NAMALWA (cell line): ENCODE measurements around the gene MTG2.

ENCODE experiments used
- DNase-seq: peaks from one replicate; pipeline ENCODE4 v3.0.0-alpha.2; 2015; ENCODE audit warnings: low spot score

Gene MTG2

DNA sequence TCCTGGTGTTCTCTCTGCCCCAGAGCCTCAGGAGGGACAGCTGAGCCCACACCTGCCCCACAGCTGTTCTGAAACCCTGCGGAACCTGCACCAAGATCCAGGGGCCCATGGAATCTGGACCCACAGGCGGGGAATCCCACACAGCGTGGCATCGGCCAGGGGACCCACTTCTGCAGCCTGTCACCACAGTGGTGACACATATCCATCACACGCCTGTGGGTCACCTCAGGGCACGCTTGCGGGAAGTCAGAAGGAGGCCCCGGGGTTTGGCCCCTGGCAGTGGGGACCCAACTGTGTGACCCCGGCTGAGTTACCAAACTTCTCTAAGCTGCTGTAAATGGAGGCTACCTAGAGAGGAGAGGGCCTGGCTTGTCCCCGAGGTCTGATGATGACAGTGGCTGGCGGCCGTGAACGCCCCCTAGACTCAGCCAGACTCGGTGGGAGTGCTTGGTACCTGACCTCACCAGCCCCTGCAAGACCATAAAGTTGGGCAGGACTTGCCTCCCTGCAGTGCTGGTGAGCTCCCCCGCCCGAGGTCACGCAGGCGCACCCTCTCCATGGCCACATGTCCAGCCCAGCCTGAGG lies 39.5 kb downstream of the MTG2 start:
- DNase-seq: no peak

GRCh38 chr20:62222972-62223371 lies 40.1 kb downstream of the MTG2 start:
- no peak for DNase-seq

DNA sequence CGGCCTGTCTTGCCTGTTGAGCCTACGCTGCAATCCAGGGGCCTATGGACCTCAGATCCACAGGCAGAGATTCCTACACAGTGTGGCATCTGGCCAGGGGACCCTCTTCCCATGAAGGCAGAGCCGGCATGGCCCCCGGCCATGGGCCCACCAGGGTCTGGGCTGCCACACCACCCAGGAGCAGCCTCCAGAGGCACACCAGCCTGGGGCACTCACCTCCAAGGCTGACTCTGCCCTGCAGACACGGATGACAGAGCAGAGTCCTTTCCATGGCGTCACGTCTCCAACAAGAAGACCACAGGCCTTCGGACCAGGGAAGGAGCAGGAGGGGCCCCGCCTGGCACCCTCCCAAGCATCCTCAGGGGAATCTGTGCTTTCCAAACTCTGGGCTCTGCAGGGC lies 40.7 kb downstream of the MTG2 start:
- no peak for DNase-seq

- no peak for DNase-seq
These were observed 41.5 kb downstream of the MTG2 start for GRCh38 chr20:62224113-62224855.

DNA sequence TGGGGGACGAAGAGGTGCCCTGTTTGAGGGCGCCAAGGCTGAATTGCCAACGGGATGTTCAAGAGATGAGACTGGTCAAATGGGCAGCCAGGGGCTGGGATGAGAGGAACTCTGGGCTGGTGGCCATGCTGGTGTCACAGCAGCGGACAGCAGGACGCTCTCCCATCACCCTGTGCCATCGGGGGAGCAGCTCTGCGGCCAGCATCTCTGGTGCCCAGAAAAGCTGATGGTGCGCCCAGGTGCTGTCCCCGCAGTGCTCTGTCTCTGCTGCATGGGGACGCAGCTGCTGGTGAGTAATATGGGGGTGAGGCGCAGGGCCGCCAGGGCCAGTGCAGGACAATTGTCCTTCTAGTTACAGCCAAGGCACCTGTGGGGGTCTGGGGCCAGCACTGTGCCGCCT lies 42.2 kb downstream of the MTG2 start:
- DNase-seq: no peak

DNA sequence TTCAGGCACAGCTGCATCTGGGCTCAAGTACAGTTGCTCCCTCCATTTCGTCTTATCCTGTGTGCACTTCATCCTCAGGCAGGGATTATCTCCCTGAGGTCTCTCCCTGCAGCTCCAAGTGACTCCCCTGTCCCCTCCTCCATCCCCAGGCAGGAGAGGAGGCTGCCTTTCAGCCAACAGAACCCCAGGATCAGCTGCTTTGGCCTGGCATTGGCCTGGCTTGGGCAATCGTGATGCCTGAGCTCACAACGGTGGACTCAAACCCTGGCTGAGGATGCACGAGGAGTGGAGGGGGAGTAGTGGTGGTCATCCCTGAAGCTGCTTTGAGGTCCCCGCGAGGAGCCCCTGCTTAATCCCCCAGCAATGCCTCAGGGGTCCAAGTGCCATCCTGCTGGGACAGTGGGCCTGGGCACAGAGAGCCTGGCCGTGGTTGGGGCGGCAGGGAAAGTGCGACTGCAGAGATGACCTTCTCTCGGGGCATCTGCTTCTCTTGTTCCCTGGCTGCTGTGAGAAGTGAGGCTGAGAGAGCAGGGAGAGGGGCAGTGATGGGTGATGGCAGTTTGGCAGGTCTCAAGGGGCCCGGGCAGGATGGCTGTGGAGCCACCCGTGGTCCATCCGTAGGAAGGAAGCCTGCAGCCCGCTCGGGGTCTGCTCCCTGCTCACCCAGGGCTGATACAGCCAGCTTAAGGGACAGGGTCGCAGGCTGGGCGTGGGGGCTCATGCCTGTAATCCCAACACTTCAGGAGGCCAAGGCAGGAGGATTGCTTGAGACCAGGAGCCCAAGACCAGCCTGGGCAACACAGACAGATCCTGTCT lies 43.2 kb downstream of the MTG2 start:
- no peak for DNase-seq

GRCh38 chr20:62226707-62227590 lies 44.1 kb downstream of the MTG2 start:
- DNase-seq: no peak

GRCh38 chr20:62227591-62227976 lies 44.8 kb downstream of the MTG2 start:
- DNase-seq: no peak

- no peak for DNase-seq
These were observed 45.4 kb downstream of the MTG2 start for GRCh38 chr20:62227977-62228958.

DNA sequence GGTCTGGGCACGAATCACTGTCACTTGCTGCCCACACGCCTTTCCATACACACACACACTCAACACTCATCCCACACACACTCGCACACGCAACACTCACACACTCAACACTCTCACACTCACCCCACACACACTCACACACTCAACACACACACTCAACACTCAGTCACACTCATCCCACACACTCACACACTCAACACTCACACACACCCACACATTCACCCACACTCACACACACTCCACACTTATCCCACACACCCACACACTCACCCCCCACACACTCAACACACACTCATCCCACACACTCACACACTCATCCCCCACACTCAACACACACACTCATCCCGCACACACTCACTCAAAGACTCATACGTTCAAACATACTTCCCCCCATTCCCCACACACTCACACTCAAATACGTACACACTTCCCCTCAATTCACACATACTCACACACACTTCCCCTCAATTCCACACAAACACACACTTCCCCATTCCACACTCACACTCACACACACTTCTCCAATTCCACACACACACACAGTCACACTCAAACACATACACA lies 46.2 kb downstream of the MTG2 start:
- DNase-seq: no peak

DNA sequence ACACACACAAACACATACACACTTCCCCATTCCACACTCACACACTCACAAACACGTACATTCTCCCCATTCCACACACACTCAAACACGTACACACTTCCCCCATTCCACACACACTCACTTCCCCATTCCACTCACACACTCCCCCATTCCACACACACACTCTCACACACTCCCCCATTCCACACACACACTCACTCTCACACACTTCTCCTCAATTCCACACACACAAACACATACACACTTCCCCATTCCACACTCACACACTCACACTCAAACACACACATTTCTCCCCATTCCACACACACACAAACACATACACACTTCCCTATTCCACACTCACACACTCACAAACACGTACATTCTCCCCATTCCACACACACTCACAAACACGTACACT lies 46.8 kb downstream of the MTG2 start:
- no peak for DNase-seq

GRCh38 chr20:62230276-62230675 lies 47.4 kb downstream of the MTG2 start:
- no peak for DNase-seq

DNA sequence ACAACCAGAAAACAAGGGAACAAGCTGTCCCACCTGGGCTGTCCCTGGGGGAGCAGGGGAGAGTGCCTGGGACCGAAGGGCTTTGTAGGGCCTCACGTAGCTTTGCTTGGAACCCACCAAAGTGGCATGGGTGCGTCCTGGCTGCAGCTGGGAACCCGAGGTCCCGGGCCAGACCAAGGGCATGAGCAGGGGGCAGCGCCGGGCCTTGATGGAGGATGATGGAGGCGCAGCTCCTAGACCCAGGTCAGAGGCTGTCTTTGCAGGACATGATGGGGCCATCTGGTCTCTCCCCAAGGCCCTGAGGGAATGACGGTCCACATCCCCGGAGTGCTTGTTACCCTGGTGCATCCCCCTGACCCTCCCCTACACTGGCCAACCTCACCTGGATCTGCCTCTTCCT lies 47.9 kb downstream of the MTG2 start:
- no peak for DNase-seq

GRCh38 chr20:62231292-62231691 lies 48.5 kb downstream of the MTG2 start:
- DNase-seq: no peak

DNA sequence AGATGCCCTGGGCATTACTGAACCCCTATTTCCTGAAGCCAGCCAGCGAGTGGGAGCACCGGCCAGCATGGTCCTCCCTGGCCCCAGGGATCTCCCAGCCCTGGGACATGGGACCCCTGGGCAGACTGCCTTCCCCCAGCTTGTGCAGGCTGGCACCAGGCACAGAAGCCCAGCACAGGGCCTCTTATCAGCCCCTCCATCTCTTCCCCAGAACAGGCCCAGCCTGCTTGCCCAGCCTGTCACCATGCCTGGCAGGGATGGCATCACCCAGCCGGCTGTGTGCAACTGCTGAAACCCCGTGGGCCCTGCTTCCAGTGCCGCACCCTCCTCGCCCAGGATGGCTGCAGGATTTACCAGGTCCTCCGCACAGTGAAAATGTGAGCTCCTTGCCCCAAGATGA lies 49.4 kb downstream of the MTG2 start:
- DNase-seq: no peak

- DNase-seq: no peak
These were observed 50.2 kb downstream of the MTG2 start for GRCh38 chr20:62232770-62233645.

DNA sequence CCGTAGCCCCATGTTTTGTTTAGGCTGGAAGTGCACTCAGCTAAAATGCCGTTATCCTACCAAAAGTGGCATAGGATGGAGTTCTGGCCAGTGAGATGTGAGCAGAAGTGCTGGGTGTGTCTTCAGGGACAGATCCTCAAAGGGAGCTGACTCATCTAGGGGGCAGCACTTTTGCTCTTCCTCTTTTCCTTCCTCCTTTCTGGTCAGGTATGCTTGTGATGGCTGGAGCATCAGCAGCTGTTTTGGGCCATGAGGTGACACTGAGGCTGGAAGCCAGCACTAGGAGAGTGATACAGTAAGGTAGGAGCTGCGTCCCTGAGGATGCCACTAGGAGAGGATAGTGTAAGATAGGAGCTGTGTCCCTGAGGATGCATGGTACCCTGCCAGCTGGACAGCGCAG lies 50.9 kb downstream of the MTG2 start:
- no peak for DNase-seq

DNA sequence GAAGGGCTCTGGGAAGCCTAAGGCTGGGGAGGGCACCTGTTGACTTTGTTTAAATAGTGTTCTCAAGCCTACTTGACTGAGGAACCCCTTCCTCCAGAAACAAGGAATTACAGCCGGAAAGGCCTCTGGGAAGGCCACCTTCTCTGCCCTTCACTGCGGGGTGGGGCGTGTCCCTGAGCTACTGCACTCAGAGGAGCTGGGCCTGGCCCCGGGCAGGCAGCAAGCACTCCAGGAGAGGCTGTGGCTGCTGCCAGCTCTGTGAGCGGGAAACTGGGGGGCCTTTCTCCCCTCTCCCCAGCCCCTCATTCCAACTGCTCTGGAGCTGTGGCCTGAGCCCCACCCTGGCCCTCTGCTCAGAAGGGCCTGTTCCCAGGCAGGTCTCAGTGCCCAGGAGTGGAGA lies 51.5 kb downstream of the MTG2 start:
- no peak for DNase-seq

GRCh38 chr20:62235001-62235776 lies 52.4 kb downstream of the MTG2 start:
- DNase-seq: no peak
